NCI-H1105 treated with DMSO at 0.1 percent for 48 hours (cell line): ENCODE results near the gene IFNW1.
"Not testable (repeated sequence)": the region's sequence is repeated elsewhere in the genome, so short reads cannot be mapped to it uniquely, and the experiment has no call there.

Experiments used
- DNase-seq: peaks from one replicate; lab custom pipeline; 2025; lab: John Stamatoyannopoulos, UW

IFNW1 gene

GRCh38 chr9:21141427-21141882, at the start of gene IFNW1:
TSS of gene IFNW1 (minus strand) at chr9:21141832. CDS start at chr9:21141570, 262 bp downstream.
- no peak for DNase-seq

DNA sequence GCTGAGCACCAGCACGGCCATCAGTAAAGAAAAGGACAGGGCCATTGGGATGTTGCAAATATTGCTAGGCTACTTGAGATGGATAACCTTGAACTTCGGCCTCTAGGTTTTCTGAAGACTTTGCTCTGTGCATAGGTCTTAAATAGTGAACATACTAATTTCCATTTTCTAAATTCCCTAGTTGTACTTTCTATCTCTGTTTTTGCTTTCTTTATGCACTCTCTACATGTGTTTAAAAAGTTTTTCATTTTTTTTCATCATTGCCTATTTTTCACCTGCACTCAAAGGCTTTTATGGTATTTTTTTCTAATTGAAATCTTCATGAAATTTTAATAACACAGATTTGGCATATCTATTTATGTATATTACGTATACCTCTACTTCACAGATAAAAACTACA, 45.9 kb upstream of the IFNW1 start, which contains the start of gene IFNA4:
Gene IFNA4 (minus strand): TSS at position 101 of the 400 bp plus-strand sequence. CDS start 56 bp downstream, at position 45.
- DNase-seq = not testable (repeated sequence)

GRCh38 chr9:21182810-21183736, 41.4 kb upstream of the IFNW1 start:
- DNase-seq = not testable (repeated sequence)

DNA sequence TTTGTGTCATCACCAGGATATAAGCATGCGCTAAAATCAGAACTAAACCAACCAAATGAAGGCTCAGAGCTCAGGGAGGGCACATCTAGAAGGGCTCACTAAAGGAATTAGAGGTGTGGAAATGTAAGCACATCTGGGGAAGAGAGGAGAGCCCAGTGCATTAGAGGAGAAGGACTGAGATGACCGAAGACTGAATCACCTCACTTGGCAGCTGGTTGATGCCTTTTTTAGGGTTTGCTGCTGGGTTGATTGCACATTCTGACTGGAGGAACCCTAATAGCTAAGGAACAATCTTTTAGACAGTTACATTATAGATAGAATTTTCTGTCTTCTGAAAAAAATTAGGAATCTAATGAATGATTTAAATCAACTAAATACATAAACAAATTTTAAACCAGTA, 33.0 kb upstream of the IFNW1 start:
- no peak for DNase-seq

DNA sequence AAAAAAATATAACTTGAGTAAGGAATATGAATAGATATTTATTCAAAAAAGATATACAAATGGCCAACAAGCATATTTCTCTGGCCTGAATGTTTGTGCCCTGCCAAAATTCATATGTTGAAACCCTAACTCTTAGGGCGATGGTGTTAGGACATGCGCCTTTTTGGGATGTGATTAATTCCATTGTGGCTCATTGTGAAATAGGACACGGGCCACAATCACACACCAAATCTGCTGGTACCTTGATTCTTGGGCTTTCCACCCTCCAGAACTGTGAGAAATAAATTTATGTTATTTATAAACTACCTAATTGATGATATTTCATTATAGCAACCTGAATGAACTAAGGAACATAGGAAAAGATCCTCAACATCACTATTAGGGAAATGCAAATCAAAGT, 30.5 kb upstream of the IFNW1 start:
- no peak for DNase-seq

- DNase-seq = no peak
Observed at GRCh38 chr9:21171351-21171750, 29.7 kb upstream of the IFNW1 start.

DNA sequence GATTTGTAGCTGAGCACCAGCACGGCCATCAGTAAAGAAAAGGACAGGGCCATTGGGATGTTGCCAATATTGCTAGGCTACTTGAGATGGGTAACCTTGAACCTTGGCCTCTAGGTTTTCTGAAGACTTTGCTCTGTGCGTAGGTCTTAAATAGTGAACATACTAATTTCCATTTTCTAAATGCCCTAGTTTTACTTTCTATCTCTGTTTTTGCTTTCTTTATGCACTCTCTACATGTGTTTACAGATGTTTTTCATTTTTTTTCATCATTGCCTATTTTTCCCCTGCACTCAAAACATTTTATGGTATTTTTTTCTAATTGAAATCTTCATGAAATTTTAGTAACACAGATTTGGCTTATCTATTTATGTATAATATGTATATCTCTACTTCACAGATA, 24.9 kb upstream of the IFNW1 start, which contains the start of gene IFNA21:
Gene IFNA21 (minus strand): TSS at position 101 of the 400 bp plus-strand sequence. CDS start 48 bp downstream, at position 53.
- not testable (repeated sequence) for DNase-seq

- DNase-seq = no peak
Observed at GRCh38 chr9:21165516-21165915, 23.9 kb upstream of the IFNW1 start.

GRCh38 chr9:21160178-21160577, 18.5 kb upstream of the IFNW1 start:
- DNase-seq = no peak

DNA sequence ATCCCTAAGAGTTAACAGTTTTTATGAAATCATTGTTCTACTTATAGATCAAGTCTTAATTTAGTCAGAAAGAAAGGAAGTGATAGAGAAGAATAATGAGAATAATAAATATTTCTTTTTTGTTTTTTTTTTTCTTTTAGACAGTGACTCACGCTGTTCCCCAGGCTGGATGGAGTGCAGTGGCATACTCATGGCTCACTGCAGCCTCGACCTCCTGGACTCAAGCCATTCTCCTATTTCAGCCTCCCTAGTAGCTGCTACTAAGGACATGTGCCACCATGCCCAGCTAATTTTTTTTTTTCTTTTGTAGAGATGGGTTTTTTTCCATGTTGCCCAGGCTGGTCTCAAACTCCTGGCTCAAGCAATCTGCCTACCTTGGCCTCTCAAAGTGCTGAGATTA, 13.9 kb upstream of the IFNW1 start:
- DNase-seq = no peak

- DNase-seq = no peak
Observed at GRCh38 chr9:21154018-21154608, 12.5 kb upstream of the IFNW1 start.

GRCh38 chr9:21153336-21154017, 11.8 kb upstream of the IFNW1 start:
- DNase-seq = no peak

DNA sequence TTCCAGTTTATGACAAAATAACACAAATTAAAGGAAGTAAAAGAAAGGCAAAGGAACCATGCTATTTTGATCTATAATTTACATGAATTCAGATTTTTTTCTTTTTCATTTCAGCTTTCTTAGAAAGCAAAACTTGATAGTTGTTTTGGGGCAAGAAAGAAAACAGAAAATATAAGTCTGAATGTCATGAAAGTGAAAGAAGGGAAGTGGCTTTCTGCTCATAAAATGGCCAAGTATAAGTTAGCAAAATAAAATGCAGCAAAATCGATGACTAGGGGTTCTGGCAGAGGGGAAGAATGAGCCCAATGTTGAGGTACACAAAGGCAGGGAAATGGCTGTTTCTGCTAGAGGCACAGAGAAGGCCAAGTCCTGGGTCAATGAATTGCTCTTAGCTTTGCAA, 3.0 kb upstream of the IFNW1 start:
- no peak for DNase-seq

DNA sequence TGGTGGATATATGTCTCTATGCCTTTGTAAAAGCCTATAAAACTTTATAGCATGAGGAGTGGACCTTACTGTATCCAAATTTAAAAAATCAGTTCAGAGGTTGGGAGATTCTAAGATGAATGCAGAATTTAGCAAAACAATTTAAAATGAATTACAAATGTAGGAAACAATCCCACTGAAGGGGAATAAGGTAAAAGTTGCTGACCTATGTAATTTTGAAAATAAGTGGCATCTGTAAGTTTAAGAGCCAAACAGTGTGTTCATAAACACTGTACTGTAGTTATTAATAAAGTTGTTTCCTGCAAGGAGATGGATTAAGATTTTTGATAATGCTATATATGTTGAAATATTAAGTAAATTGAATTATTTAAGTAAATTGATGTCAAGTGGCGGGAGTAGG, 4.6 kb downstream of the IFNW1 start:
- no peak for DNase-seq

GRCh38 chr9:21135736-21136135, 5.9 kb downstream of the IFNW1 start:
- DNase-seq = no peak

DNA sequence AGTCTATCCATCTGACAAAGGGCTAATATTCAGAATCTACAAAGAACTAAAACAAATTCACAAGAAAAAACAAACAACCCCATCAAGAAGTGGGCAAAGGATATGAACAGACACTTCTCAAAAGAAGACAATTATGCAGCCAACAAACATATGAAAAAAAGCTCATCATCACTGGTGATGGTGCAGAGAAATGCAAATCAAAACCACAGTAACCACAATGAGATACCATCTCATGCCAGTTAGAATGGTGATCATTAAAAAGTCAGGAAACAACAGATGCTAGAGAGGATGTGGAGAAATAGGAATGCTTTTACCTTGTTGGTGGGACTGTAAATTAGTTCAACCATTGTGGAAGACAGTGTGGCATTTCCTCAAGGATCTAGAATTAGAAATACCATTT, 13.4 kb downstream of the IFNW1 start:
- not testable (repeated sequence) for DNase-seq

- no peak for DNase-seq
Observed at GRCh38 chr9:21121595-21122251, 19.9 kb downstream of the IFNW1 start.

GRCh38 chr9:21121079-21121478, 20.6 kb downstream of the IFNW1 start:
- DNase-seq = no peak

GRCh38 chr9:21119093-21119770, 22.4 kb downstream of the IFNW1 start:
- no peak for DNase-seq

DNA sequence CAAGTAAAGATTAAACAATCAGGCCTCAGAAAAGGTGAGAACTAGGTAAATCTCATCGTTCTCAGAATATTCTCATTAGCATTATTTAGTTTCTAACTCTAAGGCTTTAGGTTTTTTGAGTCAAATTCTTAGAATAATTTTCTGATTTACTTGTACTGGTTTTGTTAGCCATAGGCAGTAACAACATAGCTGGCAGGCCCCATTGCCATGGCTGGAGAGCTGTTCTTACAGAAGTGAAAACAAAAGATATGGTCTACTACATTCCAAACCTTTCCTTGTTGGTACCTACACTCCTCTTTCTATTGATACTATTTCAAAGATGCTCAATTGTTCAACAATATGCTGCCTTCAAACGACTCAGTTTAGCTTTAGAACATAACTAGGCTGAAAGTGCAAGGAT, 27.3 kb downstream of the IFNW1 start:
- DNase-seq = no peak
